SK-N-SH (cell line): ENCODE measurements around the gene KRT24. TPM values are rescaled to one million over a fixed set of nuclear protein-coding genes. Genes with fewer than 3 reads are reported as not detected.

Source experiments
- CTCF ChIA-PET: fragments of 300-600, 350-600 bp; formaldehyde crosslinking; extraction: SDS; loops from one replicate; lab custom pipeline; 2021; lab: Yijun Ruan, JAX
- POLR2A ChIA-PET: fragments of 350-600 bp; sonication (Branson Sonifier 250); formaldehyde crosslinking; extraction: SDS; loops from one replicate; lab custom pipeline; 2020; ENCODE audit warnings: antibody characterized with exemption, inconsistent platforms; lab: Yijun Ruan, JAX
- DNase-seq: peaks from one replicate; pipeline ENCODE4 v3.0.0; 2012
- H2AFZ ChIP-seq: fragments of 200-600 bp; sonication (generic); 2 replicates; pipeline ENCODE4 v1.8.1; 2016; ENCODE audit warnings: antibody characterized with exemption, mild to moderate bottlenecking, low read depth
- H3F3A ChIP-seq: fragments of 200-600 bp; sonication (generic); replicated peaks from 2 replicates; pipeline ENCODE3; 2016; ENCODE audit warnings: antibody characterized with exemption, mild to moderate bottlenecking; ENCODE audit not compliant: insufficient read depth
- H3K27ac ChIP-seq, 2 experiments: fragments of 200-500 bp in 1 of 2; fragments of 200-600 bp in 1 of 2; sonication (Bioruptor generic) in 1 of 2; sonication (generic), shearing (Covaris generic) in 1 of 2; 2 replicates each; pipeline versions ENCODE4 v1.5.1 to v1.6.1; 2014 to 2016; ENCODE audit warnings: low read depth in 2 of 2, inconsistent platforms in 1 of 2, low read length in 1 of 2, mild to moderate bottlenecking in 1 of 2, mixed read lengths in 1 of 2
- H3K27me3 ChIP-seq: fragments of 200-600 bp; sonication (generic), shearing (Covaris generic); 2 replicates; pipeline ENCODE4 v1.6.1; 2016; ENCODE audit warnings: mixed run types; ENCODE audit not compliant: insufficient read depth
- H3K36me3 ChIP-seq, 2 experiments: fragments of 200-500 bp in 1 of 2; fragments of 200-600 bp in 1 of 2; sonication (Bioruptor generic) in 1 of 2; sonication (generic) in 1 of 2; replicated peaks in 1 of 2; 2 replicates each; pipeline versions ENCODE3 to v1.5.1; 2014 to 2016; ENCODE audit warnings: low read length in 1 of 2, mild to moderate bottlenecking in 1 of 2; ENCODE audit not compliant: insufficient read depth in 2 of 2, control insufficient read depth in 1 of 2
- H3K4me1 ChIP-seq, 2 experiments: fragments of 200-500 bp in 1 of 2; fragments of 200-600 bp in 1 of 2; sonication (Bioruptor generic) in 1 of 2; sonication (generic), shearing (Covaris generic) in 1 of 2; 2 replicates each; pipeline versions ENCODE4 v1.5.1 to v1.6.1; 2014 to 2016; ENCODE audit warnings: low read depth in 1 of 2, low read length in 1 of 2, mixed run types in 1 of 2; ENCODE audit not compliant: insufficient read depth in 2 of 2, control insufficient read depth in 1 of 2
- H3K4me2 ChIP-seq: fragments of 200-600 bp; sonication (generic), shearing (Covaris generic); 2 replicates; pipeline ENCODE4 v1.6.1; 2017; ENCODE audit warnings: mixed run types
- H3K4me3 ChIP-seq, 2 experiments: fragments of 200-500 bp in 1 of 2; fragments of 200-600 bp in 1 of 2; sonication (Bioruptor generic) in 1 of 2; sonication (generic), shearing (Covaris generic) in 1 of 2; 2 replicates each; pipeline versions ENCODE4 v1.5.1 to v1.8.1; 2014 to 2016; ENCODE audit warnings: low read depth in 2 of 2, inconsistent platforms in 1 of 2, low read length in 1 of 2, mild to moderate bottlenecking in 1 of 2, mixed read lengths in 1 of 2, moderate library complexity in 1 of 2
- H3K79me2 ChIP-seq: fragments of 200-600 bp; sonication (generic); 2 replicates; pipeline ENCODE4 v1.8.1; 2017; ENCODE audit warnings: mild to moderate bottlenecking; ENCODE audit not compliant: insufficient read depth
- H3K9ac ChIP-seq: fragments of 200-600 bp; sonication (generic); 2 replicates; pipeline ENCODE4 v1.6.1; 2017; ENCODE audit warnings: mixed run types
- H3K9me2 ChIP-seq: fragments of 200-600 bp; sonication (generic); 2 replicates; pipeline ENCODE4 v1.6.1; 2017; ENCODE audit warnings: mixed run types
- H3K9me3 ChIP-seq: fragments of 200-600 bp; sonication (generic); 2 replicates; pipeline ENCODE4 v1.6.1; 2017; ENCODE audit warnings: mixed run types, mild to moderate bottlenecking, moderate library complexity
- H4K20me1 ChIP-seq: fragments of 200-600 bp; sonication (generic); 2 replicates; pipeline ENCODE4 v1.6.1; 2017; ENCODE audit warnings: mild to moderate bottlenecking, mixed run types; ENCODE audit not compliant: insufficient read depth
- CTCF ChIP-seq: fragments of 200-600 bp; sonication (generic); IDR thresholded peaks from 2 replicates; pipeline ENCODE4 v1.6.1; 2017; ENCODE audit warnings: antibody characterized with exemption, mild to moderate bottlenecking, moderate library complexity
- EZH2phosphoT487 ChIP-seq: fragments of 200-600 bp; sonication (generic); IDR thresholded peaks from 2 replicates; pipeline ENCODE4 v1.6.1; 2017; ENCODE audit warnings: low read depth, mixed run types, mild to moderate bottlenecking, antibody characterized with exemption, moderate library complexity, borderline replicate concordance
- FOSL2 ChIP-seq: IDR thresholded peaks from 2 replicates; pipeline ENCODE4 v1.4.0; 2012; ENCODE audit warnings: low read depth, mild to moderate bottlenecking, moderate library complexity, borderline replicate concordance
- FOXJ3 ChIP-seq: sonication (generic); formaldehyde crosslinking; IDR thresholded peaks from 2 replicates; pipeline ENCODE4 v1.5.1; 2020; ENCODE audit warnings: mild to moderate bottlenecking, missing genetic modification reagents
- FOXM1 ChIP-seq: IDR thresholded peaks from 2 replicates; pipeline ENCODE4 v1.4.0; 2012; ENCODE audit warnings: low read depth, mild to moderate bottlenecking
- GABPA ChIP-seq: IDR thresholded peaks from 2 replicates; pipeline ENCODE4 v1.4.0; 2012; ENCODE audit warnings: low read depth, mild to moderate bottlenecking
- GATA2 ChIP-seq: sonication (generic); formaldehyde crosslinking; IDR thresholded peaks from 2 replicates; pipeline ENCODE4 v1.5.0; 2020; ENCODE audit warnings: mild to moderate bottlenecking, missing genetic modification reagents
- MAX ChIP-seq: IDR thresholded peaks from 2 replicates; pipeline ENCODE4 v1.4.0; 2012; ENCODE audit warnings: low read depth
- MXI1 ChIP-seq: IDR thresholded peaks from 2 replicates; pipeline ENCODE4 v1.6.1; 2012; ENCODE audit warnings: mild to moderate bottlenecking, low read depth, low read length, improper control_type of control experiment
- NRF1 ChIP-seq: IDR thresholded peaks from 2 replicates; pipeline ENCODE4 v1.6.1; 2012; ENCODE audit warnings: low read depth, mild to moderate bottlenecking, low read length
- PBX3 ChIP-seq: IDR thresholded peaks from 2 replicates; pipeline ENCODE4; 2012
- POLR2AphosphoS5 ChIP-seq: IDR thresholded peaks from 2 replicates; pipeline ENCODE4 v1.6.1; 2012; ENCODE audit warnings: low read depth, low read length
- RAD21 ChIP-seq: IDR thresholded peaks from 2 replicates; pipeline ENCODE4 v1.6.1; 2012; ENCODE audit warnings: mild to moderate bottlenecking, low read length
- RCOR1 ChIP-seq: fragments of 150-350 bp; IDR thresholded peaks from 2 replicates; pipeline ENCODE4 v1.6.1; 2017; ENCODE audit warnings: antibody characterized with exemption, low read length
- TAF1 ChIP-seq: IDR thresholded peaks from 2 replicates; pipeline ENCODE4 v1.6.1; 2012; ENCODE audit warnings: low read depth, mild to moderate bottlenecking, low read length, moderate library complexity, borderline replicate concordance
- TEAD4 ChIP-seq: IDR thresholded peaks from 2 replicates; pipeline ENCODE4 v1.4.0; 2012; ENCODE audit warnings: mild to moderate bottlenecking, borderline replicate concordance; ENCODE audit not compliant: insufficient read depth
- USF1 ChIP-seq: IDR thresholded peaks from 2 replicates; pipeline ENCODE4 v1.4.0; 2012; ENCODE audit warnings: low read depth, borderline replicate concordance
- YY1 ChIP-seq: IDR thresholded peaks from 2 replicates; pipeline ENCODE4 v1.4.0; 2012; ENCODE audit warnings: low read depth, mild to moderate bottlenecking
- ZBTB33 ChIP-seq: IDR thresholded peaks from 2 replicates; pipeline ENCODE4 v1.4.0; 2012; ENCODE audit warnings: low read depth, borderline replicate concordance
- WGBS: methylation state at CpG from one replicate; pipeline ENCODE4 v1.1.6; 2017; ENCODE audit warnings: low lambda C conversion rate; 5-methylcytosine and 5-hydroxymethylcytosine counted together
- polyA plus RNA-seq, 3 experiments: library from polyadenylated mRNA; depleted of rRNA; stranded (reverse); fragments of >200 nt; gene quantifications; 2 replicates each; pipeline ENCODE4 v1.2.3, GENCODE V29; 2012

KRT24 gene
- polyA plus RNA-seq, 1 of the 3 experiments (the other 2 are of a cell fraction) = not detected

GRCh38 chr17:40664582-40665333 lies 38.8 kb downstream of the KRT24 start, which contains the start of gene KRT222:
Gene KRT222, minus strand, starts transcription at chr17:40665177. Its CDS starts 78 bp downstream, at chr17:40665099.
- H3K27me3 ChIP-seq = peaks cover 74% of the 10 kb centered on the region
- CTCF ChIA-PET = no interaction called here
- H3K9me3 ChIP-seq = no peaks in the 10 kb centered on the region
- H3K4me3 ChIP-seq = no peak within 1 kb of the TSS
- H3K4me2 ChIP-seq = no peak within 1 kb of the TSS
- TF ChIP-seq TEAD4 (no peak), FOXJ3 (CRISPR knock-in tag) (no peak), ZBTB33 (no peak), YY1 (no peak), USF1 (no peak), CTCF (no peak), TAF1 (no peak), EZH2phosphoT487 (no peak), NRF1 (no peak), PBX3 (no peak), RAD21 (no peak), RCOR1 (no peak), GABPA (no peak), FOSL2 (no peak), MXI1 (no peak), FOXM1 (no peak), POLR2AphosphoS5 (no peak), MAX (no peak), GATA2 (CRISPR knock-in tag) (no peak)
- TF ChIP-seq, all 33 proteins: peak for 0
- Histone ChIP-seq H3K79me2 (no peaks in the 10 kb centered on the region), H4K20me1 (no peaks in the 10 kb centered on the region), H3K4me1 (no peaks in the 10 kb centered on the region; a peak in 1 of 4 replicates), H3K9me2 (no peaks in the 10 kb centered on the region), H2AFZ (no peak within 1 kb of the TSS), H3K27ac (no peak within 1 kb of the TSS), H3F3A (no peaks in the 10 kb centered on the region), H3K9ac (no peak within 1 kb of the TSS), H3K36me3 (no peaks in the 10 kb centered on the region)
- DNase-seq = no peak
- POLR2A ChIA-PET = no interaction called here
- WGBS = 4% methylated on average over 12 of the region's 12 CpGs
